ENCODE results near the gene RASSF4.

Gene RASSF4

GRCh38 chr10:44982496-44982895, 22.9 kb downstream of the RASSF4 start:
- Histone ChIP-seq H4K20me1 (ENCODE audit: insufficient read depth, low read length) (no peaks in the 10 kb centered on the region), H3K4me1 (ENCODE audit: insufficient read depth, low read length) (no peaks in the 10 kb centered on the region), H3K4me3 (ENCODE audit: low read depth in 1 of 2, low read length in 2 of 2) (no peak overlapping the region), H3K27me3 (ENCODE audit: insufficient read depth, low read length, poor library complexity) (no peaks in the 10 kb centered on the region), H3K9me3 (ENCODE audit: insufficient read depth, low read length, severe bottlenecking) (no peaks in the 10 kb centered on the region), H3K27ac (ENCODE audit: low read length) (no peak overlapping the region), H2AFZ (ENCODE audit: low read depth, low read length) (no peak overlapping the region), H3K79me2 (ENCODE audit: insufficient read depth, low read length) (no peaks in the 10 kb centered on the region), H3K9ac (ENCODE audit: low read depth, low read length) (no peak overlapping the region), H3K36me3 (ENCODE audit: insufficient read depth, low read length) (no peaks in the 10 kb centered on the region), H3K4me2 (ENCODE audit: insufficient read depth, low read length) (no peak overlapping the region)
- TF ChIP-seq CTCF (IDR thresholded peaks at IDR 0.05; ENCODE audit: borderline replicate concordance, extremely low read depth, low read length, poor library complexity, severe bottlenecking) (no peak), EZH2 (IDR thresholded peaks at IDR 0.05; ENCODE audit: borderline replicate concordance, low read depth, low read length, severe bottlenecking) (no peak)
- no peak for DNase-seq
- ATAC-seq (ENCODE audit: insufficient read depth, low read depth) = no peak

- Histone ChIP-seq H3K4me1 (ENCODE audit: insufficient read depth, low read length) (no peaks in the 10 kb centered on the region), H3K36me3 (ENCODE audit: insufficient read depth, low read length) (no peaks in the 10 kb centered on the region), H3K4me2 (ENCODE audit: insufficient read depth, low read length) (no peak overlapping the region), H3K4me3 (ENCODE audit: low read depth in 1 of 2, low read length in 2 of 2) (no peak overlapping the region), H3K27me3 (ENCODE audit: insufficient read depth, low read length, poor library complexity) (no peaks in the 10 kb centered on the region), H3K9me3 (ENCODE audit: insufficient read depth, low read length, severe bottlenecking) (no peaks in the 10 kb centered on the region), H3K27ac (ENCODE audit: low read length) (no peak overlapping the region), H3K79me2 (ENCODE audit: insufficient read depth, low read length) (no peaks in the 10 kb centered on the region), H2AFZ (ENCODE audit: low read depth, low read length) (no peak overlapping the region), H4K20me1 (ENCODE audit: insufficient read depth, low read length) (no peaks in the 10 kb centered on the region), H3K9ac (ENCODE audit: low read depth, low read length) (no peak overlapping the region)
- ATAC-seq (ENCODE audit: insufficient read depth, low read depth) = no peak; the same call in 2 of the 3 replicates
- no peak for DNase-seq
- no peak for TF ChIP-seq EZH2 (IDR thresholded peaks at IDR 0.05; ENCODE audit: borderline replicate concordance, low read depth, low read length, severe bottlenecking)
- TF ChIP-seq CTCF (IDR thresholded peaks at IDR 0.05; ENCODE audit: borderline replicate concordance, extremely low read depth, low read length, poor library complexity, severe bottlenecking) = no peak
Observed at GRCh38 chr10:44983066-44983894, 23.7 kb downstream of the RASSF4 start.

GRCh38 chr10:44983895-44984278, 24.3 kb downstream of the RASSF4 start:
- Histone ChIP-seq H2AFZ (ENCODE audit: low read depth, low read length) (no peak overlapping the region), H3K4me1 (ENCODE audit: insufficient read depth, low read length) (no peaks in the 10 kb centered on the region), H3K4me2 (ENCODE audit: insufficient read depth, low read length) (no peak overlapping the region), H4K20me1 (ENCODE audit: insufficient read depth, low read length) (no peaks in the 10 kb centered on the region), H3K27ac (ENCODE audit: low read length) (no peak overlapping the region), H3K4me3 (ENCODE audit: low read depth in 1 of 2, low read length in 2 of 2) (no peak overlapping the region), H3K27me3 (ENCODE audit: insufficient read depth, low read length, poor library complexity) (no peaks in the 10 kb centered on the region), H3K79me2 (ENCODE audit: insufficient read depth, low read length) (no peaks in the 10 kb centered on the region), H3K36me3 (ENCODE audit: insufficient read depth, low read length) (no peaks in the 10 kb centered on the region), H3K9me3 (ENCODE audit: insufficient read depth, low read length, severe bottlenecking) (no peaks in the 10 kb centered on the region), H3K9ac (ENCODE audit: low read depth, low read length) (no peak overlapping the region)
- DNase-seq (no peak), ATAC-seq (ENCODE audit: insufficient read depth, low read depth) (no peak)
- TF ChIP-seq EZH2 (IDR thresholded peaks at IDR 0.05; ENCODE audit: borderline replicate concordance, low read depth, low read length, severe bottlenecking) (no peak), CTCF (IDR thresholded peaks at IDR 0.05; ENCODE audit: borderline replicate concordance, extremely low read depth, low read length, poor library complexity, severe bottlenecking) (no peak)

All from DND-41 (cell line).